ENCODE results near the gene VRK1.

Gene VRK1

DNA sequence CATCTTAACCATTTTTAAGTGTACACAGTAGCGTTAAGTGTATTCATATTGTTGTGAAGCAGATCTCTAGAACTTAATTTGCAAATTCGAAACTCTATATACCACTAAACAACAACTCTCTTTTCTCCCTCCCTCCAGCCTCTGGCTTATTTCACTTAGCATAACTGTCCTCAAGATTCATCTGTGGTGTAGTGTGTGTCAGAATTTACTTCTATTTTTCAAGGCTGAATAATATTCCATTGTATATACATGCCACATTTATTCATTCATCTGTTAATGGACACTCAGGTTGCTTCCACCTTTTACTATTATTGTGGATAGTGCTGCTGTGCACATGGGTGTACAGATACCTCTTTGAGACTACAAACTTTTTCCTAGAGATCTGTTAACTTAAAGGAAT is 26.5 kb downstream of the VRK1 start:
- Histone ChIP-seq H3K27me3 (no peaks in the 10 kb centered on the region), H3K4me3 (no peak overlapping the region), H4K20me1 (peaks cover 0 to 66% (median 16%) of the 10 kb centered on the region in 11 experiments; a peak in 14 of 22 replicates), H3K4me2 (no peak overlapping the region), H3K36me3 (peaks cover 12 to 77% (median 56%) of the 10 kb centered on the region in 11 experiments; a peak in 20 of 22 replicates), H3K9me3 (replicated peaks in 1 of 11) (peaks cover 16 to 43% (median 33%) of the 10 kb centered on the region in 11 experiments), H3K4me1 (peaks cover 0 to 7% (median 0%) of the 10 kb centered on the region in 10 experiments; a peak in 1 of 20 replicates), H3K27ac (no peak overlapping the region), H3K9ac (no peak overlapping the region)
- no peak for TF ChIP-seq Cebpa-rat (IDR thresholded peaks at IDR 0.05)

DNA sequence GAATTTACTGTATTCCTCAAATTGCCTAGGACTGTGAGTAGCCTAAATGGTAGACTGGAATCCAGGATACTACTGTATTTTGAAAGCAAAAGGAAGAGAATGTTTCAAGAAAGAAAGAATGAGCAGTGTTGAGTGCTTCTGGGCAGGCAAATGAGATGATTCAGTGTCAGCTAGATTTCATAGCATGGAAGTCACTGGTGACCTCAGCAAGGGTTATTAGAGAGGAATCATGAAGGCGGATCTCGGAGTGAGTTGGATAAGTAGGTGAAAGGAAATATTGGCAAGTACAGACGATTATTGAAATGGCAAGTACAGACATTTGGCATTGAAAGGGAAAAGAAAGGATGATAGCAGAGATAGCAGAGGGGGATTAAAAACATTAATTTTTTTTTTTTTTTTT is 27.1 kb downstream of the VRK1 start:
- no peak overlapping the region for H3K27ac ChIP-seq
- peaks cover 0 to 62% (median 16%) of the 10 kb centered on the region in 11 experiments; a peak in 14 of 22 replicates for H4K20me1 ChIP-seq
- H3K36me3 ChIP-seq: peaks cover 12 to 77% (median 57%) of the 10 kb centered on the region in 11 experiments; a peak in 20 of 22 replicates
- H3K27me3 ChIP-seq: no peaks in the 10 kb centered on the region
- H3K4me2 ChIP-seq: no peak overlapping the region
- TF ChIP-seq Cebpa-rat (IDR thresholded peaks at IDR 0.05): no peak
- H3K9ac ChIP-seq: no peak overlapping the region
- H3K4me1 ChIP-seq: peaks cover 0 to 7% (median 0%) of the 10 kb centered on the region in 10 experiments; a peak in 1 of 20 replicates
- H3K4me3 ChIP-seq: no peak overlapping the region
- peaks cover 22 to 48% (median 39%) of the 10 kb centered on the region in 11 experiments for H3K9me3 ChIP-seq (replicated peaks in 1 of 11)

DNA sequence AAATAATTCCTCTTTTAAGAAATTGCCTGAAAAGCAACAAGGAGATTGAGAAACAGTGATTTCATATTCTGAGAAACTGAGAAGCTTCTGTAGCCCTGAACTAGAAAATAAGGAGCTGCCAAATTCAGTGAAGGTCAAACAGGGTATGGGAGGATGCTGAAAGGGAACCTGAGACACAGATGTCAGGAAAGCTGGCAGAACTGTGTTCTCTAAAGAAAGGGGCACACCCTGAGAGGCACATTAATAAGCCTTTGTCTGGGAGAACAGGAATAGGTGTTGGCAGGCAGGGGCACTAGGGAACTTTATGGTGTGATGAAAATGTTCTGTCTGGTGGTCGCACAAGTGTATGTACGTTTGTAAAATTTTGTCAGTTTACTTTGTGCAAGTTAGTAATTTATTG is 29.6 kb downstream of the VRK1 start:
- H3K27ac ChIP-seq: no peak overlapping the region
- no peaks in the 10 kb centered on the region for H3K27me3 ChIP-seq
- peaks cover 0 to 51% (median 11%) of the 10 kb centered on the region in 11 experiments; a peak in 13 of 22 replicates for H4K20me1 ChIP-seq
- no peak overlapping the region for H3K9ac ChIP-seq
- H3K4me2 ChIP-seq: no peak overlapping the region
- TF ChIP-seq Cebpa-rat (IDR thresholded peaks at IDR 0.05): no peak
- H3K9me3 ChIP-seq (replicated peaks in 1 of 11): peaks cover 31 to 57% (median 43%) of the 10 kb centered on the region in 11 experiments
- peaks cover 0 to 8% (median 3%) of the 10 kb centered on the region in 10 experiments; a peak in 8 of 20 replicates for H3K4me1 ChIP-seq
- H3K36me3 ChIP-seq: peaks cover 9 to 64% (median 53%) of the 10 kb centered on the region in 11 experiments; a peak in 20 of 22 replicates
- H3K4me3 ChIP-seq: no peak overlapping the region

- Histone ChIP-seq H4K20me1 (peaks cover 0 to 51% (median 14%) of the 10 kb centered on the region in 11 experiments; a peak in 14 of 22 replicates), H3K36me3 (peaks cover 9 to 66% (median 54%) of the 10 kb centered on the region in 11 experiments; a peak in 20 of 22 replicates), H3K9me3 (replicated peaks in 1 of 11) (peaks cover 31 to 57% (median 43%) of the 10 kb centered on the region in 11 experiments), H3K27ac (no peak overlapping the region), H3K4me2 (no peak overlapping the region), H3K27me3 (no peaks in the 10 kb centered on the region), H3K4me3 (no peak overlapping the region), H3K4me1 (peaks cover 0 to 8% (median 3%) of the 10 kb centered on the region in 10 experiments; a peak in 8 of 20 replicates), H3K9ac (no peak overlapping the region)
- no peak for TF ChIP-seq Cebpa-rat (IDR thresholded peaks at IDR 0.05)
Measured at GRCh38 chr14:96827290-96827689, 30.1 kb downstream of the VRK1 start.

- no peak overlapping the region for H3K27ac ChIP-seq
- H3K4me2 ChIP-seq: no peak overlapping the region
- H3K9ac ChIP-seq: no peak overlapping the region
- H3K4me3 ChIP-seq: no peak overlapping the region
- peaks cover 25 to 45% (median 34%) of the 10 kb centered on the region in 11 experiments for H3K9me3 ChIP-seq (replicated peaks in 1 of 11)
- TF ChIP-seq Cebpa-rat (IDR thresholded peaks at IDR 0.05): no peak
- peaks cover 0 to 8% (median 3%) of the 10 kb centered on the region in 10 experiments; a peak in 8 of 20 replicates for H3K4me1 ChIP-seq
- H3K27me3 ChIP-seq: no peaks in the 10 kb centered on the region
- H4K20me1 ChIP-seq: peaks cover 0 to 44% (median 14%) of the 10 kb centered on the region in 11 experiments; a peak in 11 of 22 replicates
- peaks cover 21 to 71% (median 62%) of the 10 kb centered on the region in 11 experiments for H3K36me3 ChIP-seq
Measured at GRCh38 chr14:96829791-96830190, 32.6 kb downstream of the VRK1 start.

GRCh38 chr14:96830946-96831345 is 33.8 kb downstream of the VRK1 start:
- Histone ChIP-seq H3K4me3 (no peak overlapping the region), H3K36me3 (peaks cover 32 to 82% (median 73%) of the 10 kb centered on the region in 11 experiments), H3K27me3 (no peaks in the 10 kb centered on the region), H3K4me2 (peak overlapping the region in 5 of 11 experiments; percentile 10 to 36 (median 24); a peak in 7 of 22 replicates), H3K27ac (no peak overlapping the region), H3K9me3 (replicated peaks in 1 of 11) (peaks cover 25 to 45% (median 34%) of the 10 kb centered on the region in 11 experiments), H3K4me1 (peaks cover 0 to 8% (median 3%) of the 10 kb centered on the region in 10 experiments; a peak in 8 of 20 replicates), H4K20me1 (peaks cover 0 to 39% (median 14%) of the 10 kb centered on the region in 11 experiments; a peak in 11 of 22 replicates), H3K9ac (no peak overlapping the region)
- no peak for TF ChIP-seq Cebpa-rat (IDR thresholded peaks at IDR 0.05)

- Histone ChIP-seq H3K9me3 (replicated peaks in 1 of 11) (peaks cover 25 to 37% (median 28%) of the 10 kb centered on the region in 11 experiments), H3K4me2 (no peak overlapping the region), H3K36me3 (peaks cover 45 to 87% (median 79%) of the 10 kb centered on the region in 11 experiments), H3K27me3 (no peaks in the 10 kb centered on the region), H3K9ac (no peak overlapping the region), H3K4me3 (no peak overlapping the region), H4K20me1 (peaks cover 0 to 39% (median 14%) of the 10 kb centered on the region in 11 experiments; a peak in 11 of 22 replicates), H3K4me1 (peaks cover 0 to 8% (median 0%) of the 10 kb centered on the region in 10 experiments; a peak in 7 of 20 replicates), H3K27ac (no peak overlapping the region)
- no peak for TF ChIP-seq Cebpa-rat (IDR thresholded peaks at IDR 0.05)
Measured at GRCh38 chr14:96832351-96832750, 35.2 kb downstream of the VRK1 start.

GRCh38 chr14:96838449-96838848 is 41.3 kb downstream of the VRK1 start:
- Histone ChIP-seq H3K9ac (no peak overlapping the region), H3K4me3 (no peak overlapping the region), H3K9me3 (replicated peaks in 1 of 11) (peaks cover 0 to 8% (median 4%) of the 10 kb centered on the region in 11 experiments; a peak in 8 of 22 replicates), H3K4me2 (no peak overlapping the region), H3K4me1 (no peaks in the 10 kb centered on the region), H3K27me3 (no peaks in the 10 kb centered on the region), H4K20me1 (peaks cover 0 to 19% (median 0%) of the 10 kb centered on the region in 11 experiments; a peak in 4 of 22 replicates), H3K27ac (no peak overlapping the region), H3K36me3 (peaks cover 73 to 100% (median 94%) of the 10 kb centered on the region in 11 experiments)
- no peak for TF ChIP-seq Cebpa-rat (IDR thresholded peaks at IDR 0.05)

GRCh38 chr14:96839251-96839650 is 42.1 kb downstream of the VRK1 start:
- H3K4me1 ChIP-seq: peaks cover 0 to 4% (median 0%) of the 10 kb centered on the region in 10 experiments; a peak in 5 of 20 replicates
- no peak overlapping the region for H3K4me3 ChIP-seq
- no peak for TF ChIP-seq Cebpa-rat (IDR thresholded peaks at IDR 0.05)
- H3K36me3 ChIP-seq: peaks cover 65 to 100% (median 91%) of the 10 kb centered on the region in 11 experiments
- H3K27me3 ChIP-seq: no peaks in the 10 kb centered on the region
- H3K4me2 ChIP-seq: no peak overlapping the region
- peaks cover 0 to 8% (median 4%) of the 10 kb centered on the region in 11 experiments; a peak in 8 of 22 replicates for H3K9me3 ChIP-seq (replicated peaks in 1 of 11)
- no peak overlapping the region for H3K9ac ChIP-seq
- H3K27ac ChIP-seq: no peak overlapping the region
- peaks cover 0 to 12% (median 0%) of the 10 kb centered on the region in 11 experiments; a peak in 1 of 22 replicates for H4K20me1 ChIP-seq

Data from BLaER1 treated with 17β-estradiol and CSF1 and Interleukin-3, amounts not matched to agents 10 nM and 100 nM (cell line).